Measurements from ENCODE around the gene USP54.

DNA sequence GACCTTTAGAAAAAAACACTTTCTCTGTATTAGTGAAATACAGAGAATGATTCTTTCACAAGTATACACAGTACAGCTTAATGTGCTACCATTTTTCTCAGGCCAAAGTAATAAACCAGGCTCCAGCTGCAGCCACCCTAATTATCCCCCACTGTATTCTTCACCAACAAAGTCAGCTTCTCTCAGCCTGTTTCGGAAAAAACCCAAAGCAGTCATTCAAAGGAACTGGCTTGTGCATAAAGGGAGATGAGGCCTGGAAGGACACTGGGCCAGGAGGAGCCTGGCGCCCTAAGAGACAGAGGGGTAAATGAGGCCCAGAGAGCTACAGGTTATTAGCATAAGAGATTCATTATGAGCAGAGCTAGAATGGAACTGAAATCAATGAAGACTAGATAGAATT lies 9.2 kb downstream of the USP54 start:
- TF ChIP-seq, protein P1, sequence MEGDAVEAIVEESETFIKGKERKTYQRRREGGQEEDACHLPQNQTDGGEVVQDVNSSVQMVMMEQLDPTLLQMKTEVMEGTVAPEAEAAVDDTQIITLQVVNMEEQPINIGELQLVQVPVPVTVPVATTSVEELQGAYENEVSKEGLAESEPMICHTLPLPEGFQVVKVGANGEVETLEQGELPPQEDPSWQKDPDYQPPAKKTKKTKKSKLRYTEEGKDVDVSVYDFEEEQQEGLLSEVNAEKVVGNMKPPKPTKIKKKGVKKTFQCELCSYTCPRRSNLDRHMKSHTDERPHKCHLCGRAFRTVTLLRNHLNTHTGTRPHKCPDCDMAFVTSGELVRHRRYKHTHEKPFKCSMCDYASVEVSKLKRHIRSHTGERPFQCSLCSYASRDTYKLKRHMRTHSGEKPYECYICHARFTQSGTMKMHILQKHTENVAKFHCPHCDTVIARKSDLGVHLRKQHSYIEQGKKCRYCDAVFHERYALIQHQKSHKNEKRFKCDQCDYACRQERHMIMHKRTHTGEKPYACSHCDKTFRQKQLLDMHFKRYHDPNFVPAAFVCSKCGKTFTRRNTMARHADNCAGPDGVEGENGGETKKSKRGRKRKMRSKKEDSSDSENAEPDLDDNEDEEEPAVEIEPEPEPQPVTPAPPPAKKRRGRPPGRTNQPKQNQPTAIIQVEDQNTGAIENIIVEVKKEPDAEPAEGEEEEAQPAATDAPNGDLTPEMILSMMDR (IDR thresholded peaks at IDR 0.05; ENCODE audit: insufficient read depth, low read length), result no peak
- TF ChIP-seq, protein P2, sequence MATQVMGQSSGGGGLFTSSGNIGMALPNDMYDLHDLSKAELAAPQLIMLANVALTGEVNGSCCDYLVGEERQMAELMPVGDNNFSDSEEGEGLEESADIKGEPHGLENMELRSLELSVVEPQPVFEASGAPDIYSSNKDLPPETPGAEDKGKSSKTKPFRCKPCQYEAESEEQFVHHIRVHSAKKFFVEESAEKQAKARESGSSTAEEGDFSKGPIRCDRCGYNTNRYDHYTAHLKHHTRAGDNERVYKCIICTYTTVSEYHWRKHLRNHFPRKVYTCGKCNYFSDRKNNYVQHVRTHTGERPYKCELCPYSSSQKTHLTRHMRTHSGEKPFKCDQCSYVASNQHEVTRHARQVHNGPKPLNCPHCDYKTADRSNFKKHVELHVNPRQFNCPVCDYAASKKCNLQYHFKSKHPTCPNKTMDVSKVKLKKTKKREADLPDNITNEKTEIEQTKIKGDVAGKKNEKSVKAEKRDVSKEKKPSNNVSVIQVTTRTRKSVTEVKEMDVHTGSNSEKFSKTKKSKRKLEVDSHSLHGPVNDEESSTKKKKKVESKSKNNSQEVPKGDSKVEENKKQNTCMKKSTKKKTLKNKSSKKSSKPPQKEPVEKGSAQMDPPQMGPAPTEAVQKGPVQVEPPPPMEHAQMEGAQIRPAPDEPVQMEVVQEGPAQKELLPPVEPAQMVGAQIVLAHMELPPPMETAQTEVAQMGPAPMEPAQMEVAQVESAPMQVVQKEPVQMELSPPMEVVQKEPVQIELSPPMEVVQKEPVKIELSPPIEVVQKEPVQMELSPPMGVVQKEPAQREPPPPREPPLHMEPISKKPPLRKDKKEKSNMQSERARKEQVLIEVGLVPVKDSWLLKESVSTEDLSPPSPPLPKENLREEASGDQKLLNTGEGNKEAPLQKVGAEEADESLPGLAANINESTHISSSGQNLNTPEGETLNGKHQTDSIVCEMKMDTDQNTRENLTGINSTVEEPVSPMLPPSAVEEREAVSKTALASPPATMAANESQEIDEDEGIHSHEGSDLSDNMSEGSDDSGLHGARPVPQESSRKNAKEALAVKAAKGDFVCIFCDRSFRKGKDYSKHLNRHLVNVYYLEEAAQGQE (IDR thresholded peaks at IDR 0.05; ENCODE audit: insufficient replicate concordance, low read depth), result no peak
- TF ChIP-seq POLR2AphosphoS5 (IDR thresholded peaks at IDR 0.05; ENCODE audit: low read depth), result no peak
- no peak for TF ChIP-seq GABPA (IDR thresholded peaks at IDR 0.05; ENCODE audit: low read depth)
